ENCODE measurements around the gene RYR1. TPM values are rescaled to one million over a fixed set of nuclear protein-coding genes. Genes with fewer than 3 reads are reported as not detected.

Gene RYR1
- total and polyA plus RNA-seq, 2 of the 8 experiments (the other 6 are each of a cell fraction or from before 2014, with no cell fraction given), result 5.8 to 11.8 TPM

- TF ChIP-seq USF2 (IDR thresholded peaks at IDR 0.05; ENCODE audit: low read length) (no peak), ATF3 (IDR thresholded peaks at IDR 0.05; ENCODE audit: insufficient read depth, low read depth, low read length) (no peak), CTCF (IDR thresholded peaks at IDR 0.05; ENCODE audit: control extremely low read depth in 1 of 3, insufficient read depth in 1 of 3, low read depth in 1 of 3, low read length in 3 of 3) (no peak)
These were observed 121.2 kb downstream of the RYR1 start (continued) for GRCh38 chr19:38554676-38555141.
